ENCODE measurements around the gene RTN3.

DNA sequence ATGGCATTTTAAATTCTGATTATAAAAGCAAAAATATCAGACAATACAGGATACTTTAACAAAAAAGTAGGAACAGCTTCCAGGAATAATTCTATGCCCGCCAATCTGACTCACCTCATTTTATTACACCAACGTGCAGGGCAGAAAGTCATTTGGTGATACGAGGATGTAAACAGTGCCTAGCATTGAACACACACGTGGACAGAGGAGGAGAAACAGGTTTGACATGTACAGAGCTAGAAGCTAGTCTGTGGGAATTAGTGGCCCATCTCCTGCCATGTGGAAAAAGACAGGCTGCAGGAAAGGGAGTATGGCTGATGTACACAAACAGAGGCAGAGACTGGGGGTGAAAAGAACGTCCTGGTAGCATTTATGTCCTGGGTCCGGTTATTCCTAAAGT lies 123.0 kb downstream of the RTN3 start:
- TF ChIP-seq, protein P1, sequence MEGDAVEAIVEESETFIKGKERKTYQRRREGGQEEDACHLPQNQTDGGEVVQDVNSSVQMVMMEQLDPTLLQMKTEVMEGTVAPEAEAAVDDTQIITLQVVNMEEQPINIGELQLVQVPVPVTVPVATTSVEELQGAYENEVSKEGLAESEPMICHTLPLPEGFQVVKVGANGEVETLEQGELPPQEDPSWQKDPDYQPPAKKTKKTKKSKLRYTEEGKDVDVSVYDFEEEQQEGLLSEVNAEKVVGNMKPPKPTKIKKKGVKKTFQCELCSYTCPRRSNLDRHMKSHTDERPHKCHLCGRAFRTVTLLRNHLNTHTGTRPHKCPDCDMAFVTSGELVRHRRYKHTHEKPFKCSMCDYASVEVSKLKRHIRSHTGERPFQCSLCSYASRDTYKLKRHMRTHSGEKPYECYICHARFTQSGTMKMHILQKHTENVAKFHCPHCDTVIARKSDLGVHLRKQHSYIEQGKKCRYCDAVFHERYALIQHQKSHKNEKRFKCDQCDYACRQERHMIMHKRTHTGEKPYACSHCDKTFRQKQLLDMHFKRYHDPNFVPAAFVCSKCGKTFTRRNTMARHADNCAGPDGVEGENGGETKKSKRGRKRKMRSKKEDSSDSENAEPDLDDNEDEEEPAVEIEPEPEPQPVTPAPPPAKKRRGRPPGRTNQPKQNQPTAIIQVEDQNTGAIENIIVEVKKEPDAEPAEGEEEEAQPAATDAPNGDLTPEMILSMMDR (IDR thresholded peaks at IDR 0.05), result no peak
- no peak for TF ChIP-seq EZH2 (IDR thresholded peaks at IDR 0.05; ENCODE audit: borderline replicate concordance, insufficient read depth, low read depth, low read length, poor library complexity, severe bottlenecking)

Data from B cell (primary cell).